ENCODE measurements around the gene SAMD11.

DNA sequence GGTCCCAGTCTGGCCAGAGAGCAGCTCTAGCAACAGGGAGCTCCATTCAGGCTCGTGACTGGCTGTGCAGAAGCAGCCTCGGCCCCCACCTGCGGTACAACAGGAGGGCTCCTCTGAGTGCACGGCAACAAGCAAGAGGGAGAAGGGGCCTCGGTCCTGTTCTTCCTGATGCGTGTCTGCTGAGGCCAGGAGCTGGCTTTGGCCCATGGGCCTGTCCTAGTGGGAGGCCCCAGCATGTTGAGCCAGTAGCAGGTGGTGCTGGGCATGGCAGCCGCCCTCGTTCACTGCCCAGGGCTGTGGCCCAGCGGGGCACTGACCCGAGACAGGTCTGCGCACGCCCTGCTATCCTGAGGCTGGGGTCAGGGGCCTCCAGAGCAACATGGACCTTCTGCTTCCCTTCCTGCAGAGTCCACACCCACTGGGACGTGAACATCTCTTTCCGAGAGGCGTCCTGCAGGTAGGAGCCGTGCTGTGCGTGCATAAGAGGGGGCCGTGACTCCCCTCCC lies 7.0 kb downstream of the SAMD11 start:
- TF ChIP-seq MYC (IDR thresholded peaks at IDR 0.05; ENCODE audit: insufficient read depth, insufficient read length, insufficient replicate concordance, low read length, severe bottlenecking): no peak
- TF ChIP-seq, protein P1, sequence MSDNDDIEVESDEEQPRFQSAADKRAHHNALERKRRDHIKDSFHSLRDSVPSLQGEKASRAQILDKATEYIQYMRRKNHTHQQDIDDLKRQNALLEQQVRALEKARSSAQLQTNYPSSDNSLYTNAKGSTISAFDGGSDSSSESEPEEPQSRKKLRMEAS (IDR thresholded peaks at IDR 0.05; ENCODE audit: low read depth, low read length): no peak
- TF ChIP-seq, protein P2, sequence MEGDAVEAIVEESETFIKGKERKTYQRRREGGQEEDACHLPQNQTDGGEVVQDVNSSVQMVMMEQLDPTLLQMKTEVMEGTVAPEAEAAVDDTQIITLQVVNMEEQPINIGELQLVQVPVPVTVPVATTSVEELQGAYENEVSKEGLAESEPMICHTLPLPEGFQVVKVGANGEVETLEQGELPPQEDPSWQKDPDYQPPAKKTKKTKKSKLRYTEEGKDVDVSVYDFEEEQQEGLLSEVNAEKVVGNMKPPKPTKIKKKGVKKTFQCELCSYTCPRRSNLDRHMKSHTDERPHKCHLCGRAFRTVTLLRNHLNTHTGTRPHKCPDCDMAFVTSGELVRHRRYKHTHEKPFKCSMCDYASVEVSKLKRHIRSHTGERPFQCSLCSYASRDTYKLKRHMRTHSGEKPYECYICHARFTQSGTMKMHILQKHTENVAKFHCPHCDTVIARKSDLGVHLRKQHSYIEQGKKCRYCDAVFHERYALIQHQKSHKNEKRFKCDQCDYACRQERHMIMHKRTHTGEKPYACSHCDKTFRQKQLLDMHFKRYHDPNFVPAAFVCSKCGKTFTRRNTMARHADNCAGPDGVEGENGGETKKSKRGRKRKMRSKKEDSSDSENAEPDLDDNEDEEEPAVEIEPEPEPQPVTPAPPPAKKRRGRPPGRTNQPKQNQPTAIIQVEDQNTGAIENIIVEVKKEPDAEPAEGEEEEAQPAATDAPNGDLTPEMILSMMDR (IDR thresholded peaks at IDR 0.05 in 2 of 3, conservative IDR thresholded peaks at IDR 0.05 in 1 of 3; ENCODE audit: control insufficient read depth in 2 of 3, extremely low read depth in 1 of 3, insufficient read depth in 1 of 3, low read depth in 3 of 3, low read length in 3 of 3): no peak
- TF ChIP-seq ATF7 (IDR thresholded peaks at IDR 0.05; ENCODE audit: low read depth): no peak
- TF ChIP-seq SP1 (IDR thresholded peaks at IDR 0.05; ENCODE audit: low read depth, low read length): no peak
- no peak for TF ChIP-seq MEF2A (IDR thresholded peaks at IDR 0.05; ENCODE audit: insufficient read depth, low read depth, low read length)
- TF ChIP-seq, protein P3, sequence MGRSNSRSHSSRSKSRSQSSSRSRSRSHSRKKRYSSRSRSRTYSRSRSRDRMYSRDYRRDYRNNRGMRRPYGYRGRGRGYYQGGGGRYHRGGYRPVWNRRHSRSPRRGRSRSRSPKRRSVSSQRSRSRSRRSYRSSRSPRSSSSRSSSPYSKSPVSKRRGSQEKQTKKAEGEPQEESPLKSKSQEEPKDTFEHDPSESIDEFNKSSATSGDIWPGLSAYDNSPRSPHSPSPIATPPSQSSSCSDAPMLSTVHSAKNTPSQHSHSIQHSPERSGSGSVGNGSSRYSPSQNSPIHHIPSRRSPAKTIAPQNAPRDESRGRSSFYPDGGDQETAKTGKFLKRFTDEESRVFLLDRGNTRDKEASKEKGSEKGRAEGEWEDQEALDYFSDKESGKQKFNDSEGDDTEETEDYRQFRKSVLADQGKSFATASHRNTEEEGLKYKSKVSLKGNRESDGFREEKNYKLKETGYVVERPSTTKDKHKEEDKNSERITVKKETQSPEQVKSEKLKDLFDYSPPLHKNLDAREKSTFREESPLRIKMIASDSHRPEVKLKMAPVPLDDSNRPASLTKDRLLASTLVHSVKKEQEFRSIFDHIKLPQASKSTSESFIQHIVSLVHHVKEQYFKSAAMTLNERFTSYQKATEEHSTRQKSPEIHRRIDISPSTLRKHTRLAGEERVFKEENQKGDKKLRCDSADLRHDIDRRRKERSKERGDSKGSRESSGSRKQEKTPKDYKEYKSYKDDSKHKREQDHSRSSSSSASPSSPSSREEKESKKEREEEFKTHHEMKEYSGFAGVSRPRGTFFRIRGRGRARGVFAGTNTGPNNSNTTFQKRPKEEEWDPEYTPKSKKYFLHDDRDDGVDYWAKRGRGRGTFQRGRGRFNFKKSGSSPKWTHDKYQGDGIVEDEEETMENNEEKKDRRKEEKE (IDR thresholded peaks at IDR 0.05): no peak
- TF ChIP-seq RELA (IDR thresholded peaks at IDR 0.05; ENCODE audit: borderline replicate concordance, partially characterized antibody): no peak
- TF ChIP-seq HDAC6 (IDR thresholded peaks at IDR 0.05; ENCODE audit: unreplicated experiment): no peak
- no peak for TF ChIP-seq POLR2A (IDR thresholded peaks at IDR 0.05; ENCODE audit: low read depth, low read length)
